Measurements from ENCODE around the gene CMTM8. TPM values are rescaled to one million over a fixed set of nuclear protein-coding genes. Genes with fewer than 3 reads are reported as not detected.

CMTM8 gene
- total and polyA plus RNA-seq, 7 donors: 0.49 to 7.9 (median 4.3) TPM; not detected in 1

GRCh38 chr3:32375596-32375930 lies 137.1 kb downstream of the CMTM8 start:
- 49 to 82% methylated on average over 5 of the region's 5 CpGs for WGBS, 2 donors
- intact Hi-C loops (cut with DNase I): loop anchor here (1.0 to 10.0 kb wide), 2 partner anchors 49 to 93 kb away; no protein-coding TSS in a partner anchor
- Histone ChIP-seq H3K9me3 (no peaks in the 10 kb centered on the region), H3K27me3 (no peaks in the 10 kb centered on the region), H3K27ac (no peak overlapping the region), H3K4me3 (no peak overlapping the region), H3K36me3 (no peaks in the 10 kb centered on the region), H3K4me1 (no peaks in the 10 kb centered on the region)
- TF ChIP-seq CTCF (IDR thresholded peaks at IDR 0.05): no peak
- no peak for TF ChIP-seq EP300 (IDR thresholded peaks at IDR 0.05)
- TF ChIP-seq POLR2AphosphoS5 (IDR thresholded peaks at IDR 0.05): no peak
- TF ChIP-seq POLR2A (IDR thresholded peaks at IDR 0.05): no peak
- DNase-seq: no peak

GRCh38 chr3:32376115-32376514 lies 137.6 kb downstream of the CMTM8 start:
- Histone ChIP-seq H3K27ac (no peak overlapping the region), H3K27me3 (no peaks in the 10 kb centered on the region), H3K4me1 (no peaks in the 10 kb centered on the region), H3K36me3 (no peaks in the 10 kb centered on the region), H3K4me3 (no peak overlapping the region), H3K9me3 (no peaks in the 10 kb centered on the region)
- intact Hi-C loops (cut with DNase I): loop anchor here (10.0 kb wide), 1 partner anchor 49 kb away; no protein-coding TSS in a partner anchor
- DNase-seq: no peak
- TF ChIP-seq POLR2AphosphoS5 (IDR thresholded peaks at IDR 0.05) (peak in 1 of 4 donors; percentile 8), EP300 (IDR thresholded peaks at IDR 0.05) (no peak)
- whole genome bisulfite sequencing, 2 donors: 20 to 35% methylated on average over 2 of the region's 2 CpGs

- Histone ChIP-seq H3K4me1 (no peaks in the 10 kb centered on the region), H3K27ac (no peak overlapping the region), H3K9me3 (no peaks in the 10 kb centered on the region), H3K27me3 (no peaks in the 10 kb centered on the region), H3K4me3 (no peak overlapping the region), H3K36me3 (no peaks in the 10 kb centered on the region)
- WGBS, 2 donors: 82 to 93% methylated on average over 10 of the region's 10 CpGs
- intact Hi-C loops (cut with DNase I): loop anchor here (10.0 kb wide), 1 partner anchor 45 kb away; no protein-coding TSS in a partner anchor
- DNase-seq: no peak
- TF ChIP-seq POLR2A (IDR thresholded peaks at IDR 0.05) (no peak), EP300 (IDR thresholded peaks at IDR 0.05) (no peak)
These were observed 141.5 kb downstream of the CMTM8 start for GRCh38 chr3:32379831-32380500.

GRCh38 chr3:32381922-32382321 lies 143.4 kb downstream of the CMTM8 start:
- 91 to 92% methylated on average over 7 of the region's 7 CpGs for WGBS, 2 donors
- DNase-seq: no peak
- no peak overlapping the region for H3K27ac ChIP-seq
- H3K36me3 ChIP-seq: no peaks in the 10 kb centered on the region
- intact Hi-C loops (cut with DNase I): no loop called here
- H3K27me3 ChIP-seq: no peaks in the 10 kb centered on the region
- TF ChIP-seq POLR2A (IDR thresholded peaks at IDR 0.05): no peak
- TF ChIP-seq CTCF (IDR thresholded peaks at IDR 0.05): no peak
- TF ChIP-seq POLR2AphosphoS5 (IDR thresholded peaks at IDR 0.05): no peak
- no peak for TF ChIP-seq EP300 (IDR thresholded peaks at IDR 0.05)
- no peak overlapping the region for H3K4me3 ChIP-seq
- H3K9me3 ChIP-seq: no peaks in the 10 kb centered on the region
- H3K4me1 ChIP-seq: no peaks in the 10 kb centered on the region

- DNase-seq: no peak
- WGBS, 2 donors: 86% methylated on average over 2 of the region's 2 CpGs
- Histone ChIP-seq H3K36me3 (no peaks in the 10 kb centered on the region), H3K4me1 (no peaks in the 10 kb centered on the region), H3K27ac (no peak overlapping the region), H3K9me3 (no peaks in the 10 kb centered on the region), H3K27me3 (no peaks in the 10 kb centered on the region), H3K4me3 (no peak overlapping the region)
- intact Hi-C loops (cut with DNase I): no loop called here
- TF ChIP-seq POLR2A (IDR thresholded peaks at IDR 0.05): no peak
- TF ChIP-seq EP300 (IDR thresholded peaks at IDR 0.05): no peak
- no peak for TF ChIP-seq POLR2AphosphoS5 (IDR thresholded peaks at IDR 0.05)
- TF ChIP-seq CTCF (IDR thresholded peaks at IDR 0.05): no peak
These were observed 144.7 kb downstream of the CMTM8 start for GRCh38 chr3:32383136-32383711.

All from sigmoid colon (tissue), 7 donors.